IPS-20b (cell line): ENCODE data around the gene SCAMP5.

Experiments
- H3K27ac ChIP-seq: one replicate; pipeline ENCODE4 v1.5.1; 2013; ENCODE audit warnings: low read length
- H3K27me3 ChIP-seq: 2 replicates; pipeline ENCODE4 v1.6.1; 2013; ENCODE audit warnings: mild to moderate bottlenecking, low read length, inconsistent platforms; ENCODE audit not compliant: insufficient read depth
- H3K36me3 ChIP-seq: 2 replicates; pipeline ENCODE4 v1.6.1; 2013; ENCODE audit warnings: low read depth, mild to moderate bottlenecking, inconsistent platforms, low read length, moderate library complexity; ENCODE audit not compliant: insufficient read depth
- H3K4me1 ChIP-seq: 2 replicates; pipeline ENCODE4 v1.6.1; 2013; ENCODE audit warnings: mild to moderate bottlenecking, control low read depth, inconsistent platforms, low read length, moderate library complexity; ENCODE audit not compliant: insufficient read depth
- H3K4me3 ChIP-seq: 2 replicates; pipeline ENCODE4 v1.5.1; 2013; ENCODE audit warnings: mild to moderate bottlenecking, low read length, inconsistent platforms
- H3K9ac ChIP-seq: 2 replicates; pipeline ENCODE4 v1.6.1; 2013; ENCODE audit warnings: low read depth, mild to moderate bottlenecking, inconsistent platforms, low read length, moderate library complexity
- H3K9me3 ChIP-seq: 2 replicates; pipeline ENCODE4 v1.6.1; 2013; ENCODE audit warnings: mild to moderate bottlenecking, low read depth, low read length, inconsistent platforms; ENCODE audit not compliant: insufficient read depth

The SCAMP5 gene

GRCh38 chr15:75034615-75035014, 39.3 kb downstream of the SCAMP5 start:
- Histone ChIP-seq H3K4me1 (peaks cover 18% of the 10 kb centered on the region), H3K4me3 (no peak overlapping the region), H3K27ac (no peak overlapping the region)

GRCh38 chr15:75036212-75036616, 40.9 kb downstream of the SCAMP5 start:
- Histone ChIP-seq H3K27me3 (no peaks in the 10 kb centered on the region), H3K36me3 (no peaks in the 10 kb centered on the region), H3K4me3 (no peak overlapping the region; the same call in 1 of the 2 replicates), H3K4me1 (peaks cover 12% of the 10 kb centered on the region; the same call in 1 of the 2 replicates), H3K27ac (no peak overlapping the region), H3K9ac (no peak overlapping the region), H3K9me3 (no peaks in the 10 kb centered on the region)

More at GRCh38 chr15:75034615-75035014, 39.3 kb downstream of the SCAMP5 start:
- H3K9me3 ChIP-seq, result no peaks in the 10 kb centered on the region
- no peaks in the 10 kb centered on the region for H3K27me3 ChIP-seq
- no peak overlapping the region for H3K9ac ChIP-seq
- H3K36me3 ChIP-seq, result peaks cover 9% of the 10 kb centered on the region; the same call in 1 of the 2 replicates

GRCh38 chr15:75037685-75038084, 42.3 kb downstream of the SCAMP5 start:
- Histone ChIP-seq H3K4me1 (peaks cover 6% of the 10 kb centered on the region), H3K4me3 (no peak overlapping the region), H3K9me3 (no peaks in the 10 kb centered on the region), H3K27ac (no peak overlapping the region), H3K9ac (no peak overlapping the region), H3K36me3 (no peaks in the 10 kb centered on the region), H3K27me3 (no peaks in the 10 kb centered on the region)

GRCh38 chr15:75038231-75038630, 42.9 kb downstream of the SCAMP5 start:
- Histone ChIP-seq H3K9ac (no peak overlapping the region), H3K27ac (no peak overlapping the region), H3K27me3 (no peaks in the 10 kb centered on the region), H3K36me3 (no peaks in the 10 kb centered on the region), H3K4me1 (peaks cover 6% of the 10 kb centered on the region), H3K9me3 (no peaks in the 10 kb centered on the region), H3K4me3 (no peak overlapping the region)

GRCh38 chr15:75042730-75043508, 47.6 kb downstream of the SCAMP5 start:
- Histone ChIP-seq H3K9me3 (no peaks in the 10 kb centered on the region), H3K9ac (no peak overlapping the region), H3K27ac (no peak overlapping the region), H3K27me3 (no peaks in the 10 kb centered on the region), H3K4me1 (peaks cover 2% of the 10 kb centered on the region; the same call in 1 of the 2 replicates), H3K4me3 (no peak overlapping the region), H3K36me3 (peaks cover 13% of the 10 kb centered on the region; the same call in 1 of the 2 replicates)

GRCh38 chr15:75043509-75044257, 48.3 kb downstream of the SCAMP5 start:
- no peak overlapping the region for H3K9ac ChIP-seq
- H3K36me3 ChIP-seq, result peaks cover 16% of the 10 kb centered on the region; the same call in 1 of the 2 replicates
- no peak overlapping the region for H3K27ac ChIP-seq
- H3K9me3 ChIP-seq, result no peaks in the 10 kb centered on the region
- no peak overlapping the region for H3K4me3 ChIP-seq
- H3K4me1 ChIP-seq, result peaks cover 2% of the 10 kb centered on the region; the same call in 1 of the 2 replicates
- no peaks in the 10 kb centered on the region for H3K27me3 ChIP-seq

- Histone ChIP-seq H3K27me3 (no peaks in the 10 kb centered on the region), H3K4me3 (no peak overlapping the region), H3K36me3 (peaks cover 22% of the 10 kb centered on the region; the same call in 1 of the 2 replicates), H3K9me3 (no peaks in the 10 kb centered on the region), H3K9ac (no peak overlapping the region), H3K4me1 (peaks cover 2% of the 10 kb centered on the region; the same call in 1 of the 2 replicates), H3K27ac (no peak overlapping the region)
These were observed 49.0 kb downstream of the SCAMP5 start for GRCh38 chr15:75044258-75044878.

GRCh38 chr15:75045332-75046015, 50.1 kb downstream of the SCAMP5 start:
- Histone ChIP-seq H3K27me3 (no peaks in the 10 kb centered on the region), H3K36me3 (peaks cover 22% of the 10 kb centered on the region; the same call in 1 of the 2 replicates), H3K4me1 (peaks cover 2% of the 10 kb centered on the region; the same call in 1 of the 2 replicates), H3K9ac (no peak overlapping the region), H3K4me3 (no peak overlapping the region), H3K9me3 (no peaks in the 10 kb centered on the region), H3K27ac (no peak overlapping the region)

- Histone ChIP-seq H3K9ac (no peak overlapping the region; the same call in 1 of the 2 replicates), H3K9me3 (no peaks in the 10 kb centered on the region), H3K36me3 (peaks cover 22% of the 10 kb centered on the region; the same call in 1 of the 2 replicates), H3K4me3 (no peak overlapping the region), H3K4me1 (no peaks in the 10 kb centered on the region), H3K27ac (no peak overlapping the region), H3K27me3 (no peaks in the 10 kb centered on the region)
These were observed 53.0 kb downstream of the SCAMP5 start for GRCh38 chr15:75048394-75048793.

GRCh38 chr15:75049392-75049791, 54.0 kb downstream of the SCAMP5 start:
- H3K9me3 ChIP-seq, result no peaks in the 10 kb centered on the region
- H3K27me3 ChIP-seq, result no peaks in the 10 kb centered on the region
- no peak overlapping the region for H3K27ac ChIP-seq
- H3K36me3 ChIP-seq, result peaks cover 18% of the 10 kb centered on the region; the same call in 1 of the 2 replicates
- no peaks in the 10 kb centered on the region for H3K4me1 ChIP-seq
- no peak overlapping the region for H3K4me3 ChIP-seq
- no peak overlapping the region for H3K9ac ChIP-seq

GRCh38 chr15:75050283-75050682, 54.9 kb downstream of the SCAMP5 start:
- Histone ChIP-seq H3K4me3 (no peak overlapping the region), H3K9me3 (no peaks in the 10 kb centered on the region), H3K4me1 (no peaks in the 10 kb centered on the region), H3K9ac (no peak overlapping the region), H3K36me3 (peaks cover 9% of the 10 kb centered on the region; the same call in 1 of the 2 replicates), H3K27me3 (no peaks in the 10 kb centered on the region), H3K27ac (no peak overlapping the region)
